ENCODE results near the gene BLOC1S1.

- no peak for TF ChIP-seq CTCF (IDR thresholded peaks at IDR 0.05 in 2 of 3, conservative IDR thresholded peaks at IDR 0.05 in 1 of 3; ENCODE audit: control insufficient read depth in 2 of 3, extremely low read depth in 1 of 3, insufficient read depth in 1 of 3, low read depth in 3 of 3, low read length in 3 of 3)
- no peak for TF ChIP-seq ZNF274 (IDR thresholded peaks at IDR 0.05; ENCODE audit: insufficient read depth, insufficient read length)
- TF ChIP-seq NRF1 (conservative IDR thresholded peaks at IDR 0.05; ENCODE audit: low read depth, low read length), result no peak
- no peak for TF ChIP-seq CHD2 (IDR thresholded peaks at IDR 0.05; ENCODE audit: borderline replicate concordance, low read depth, low read length)
- TF ChIP-seq MAX (IDR thresholded peaks at IDR 0.05; ENCODE audit: low read depth, low read length), result no peak
These were observed 12.6 kb upstream of the BLOC1S1 start for GRCh38 chr12:55703288-55703687.

Measured in GM12878 (cell line).